K562 (cell line): ENCODE measurements around the gene SFMBT2. TPM values are rescaled to one million over a fixed set of nuclear protein-coding genes. Genes with fewer than 3 reads are reported as not detected.

Experiments used
- ATAC-seq: fragments of 200-7000 bp; cut with Tn5 transposase; 3 replicates; pipeline ENCODE4 v1.9.1; 2020; ENCODE audit warnings: moderate library complexity
- BruUV-seq: library from RNA; stranded (reverse); fragments of 400-500 nt; replicated peaks from 2 replicates; lab custom pipeline; 2021; lab: Mats Ljungman, UMichigan
- CTCF ChIA-PET: fragments of 300-600 bp; formaldehyde crosslinking; extraction: SDS; loops from one replicate; lab custom pipeline; 2021; ENCODE audit warnings: low intra/inter-chr PET ratio; lab: Yijun Ruan, JAX
- POLR2A ChIA-PET: fragments of 300-600, 350-650 bp; sonication (Branson Sonifier 250); formaldehyde crosslinking; extraction: SDS; loops from one replicate; lab custom pipeline; 2021; ENCODE audit warnings: antibody characterized with exemption, inconsistent platforms; lab: Yijun Ruan, JAX
- DNase-seq, 4 experiments: peaks; one replicate each; pipeline versions ENCODE4 v3.0.0 to v3.0.0-alpha.2; 2011 to 2018; ENCODE audit warnings: low spot score in 3 of 4, mixed read lengths in 3 of 4; ENCODE audit errors: extremely low read depth in 1 of 4
- FAIRE-seq: peaks from 2 replicates; lab custom pipeline; 2011; peaks lifted over from hg19 to GRCh38; lab: Jason Lieb, UNC
- H2AFZ ChIP-seq: 2 replicates; pipeline ENCODE4 v1.6.0; 2011; ENCODE audit warnings: low read depth, low read length, control low read depth, inconsistent platforms
- H3K27ac ChIP-seq: fragments of 200-600 bp; 3 replicates; pipeline ENCODE4 v1.8.0; 2011; ENCODE audit warnings: low read depth, mild to moderate bottlenecking, control low read depth, inconsistent platforms, low read length, moderate library complexity, mixed read lengths; ENCODE audit errors: extremely low read depth
- H3K27me3 ChIP-seq, 2 experiments: fragments of 300-600 bp in 1 of 2; 2 replicates in 1 of 2; 3 replicates in 1 of 2; pipeline versions ENCODE4 v1.6.0 to v1.8.0; 2011; ENCODE audit warnings: inconsistent platforms in 2 of 2, low read length in 2 of 2, mild to moderate bottlenecking in 1 of 2, mixed read lengths in 1 of 2, moderate library complexity in 1 of 2; ENCODE audit not compliant: control insufficient read depth in 2 of 2, insufficient read depth in 2 of 2
- H3K36me3 ChIP-seq: fragments of 300-600 bp; 3 replicates; pipeline ENCODE4 v1.8.0; 2011; ENCODE audit warnings: mild to moderate bottlenecking, low read length, inconsistent platforms; ENCODE audit not compliant: control insufficient read depth, insufficient read depth
- H3K4me1 ChIP-seq, 2 experiments: fragments of 200-600 bp in 1 of 2; replicated peaks in 1 of 2; 2 replicates in 1 of 2; 3 replicates in 1 of 2; pipeline versions ENCODE4 v1.5.1 to v1.8.0; 2011; ENCODE audit warnings: inconsistent platforms in 2 of 2, low read length in 2 of 2, mild to moderate bottlenecking in 1 of 2, mixed read lengths in 1 of 2, moderate library complexity in 1 of 2; ENCODE audit not compliant: control insufficient read depth in 2 of 2, insufficient read depth in 2 of 2
- H3K4me2 ChIP-seq: 2 replicates; pipeline ENCODE4 v1.6.1; 2011; ENCODE audit warnings: low read length, control low read depth, inconsistent platforms, mixed read lengths; ENCODE audit not compliant: insufficient read depth
- H3K4me3 ChIP-seq: fragments of 200-600 bp; sonication (generic), shearing (Covaris generic); 2 replicates; pipeline ENCODE4 v1.5.1; 2016; ENCODE audit warnings: control low read depth, inconsistent platforms
- H3K79me2 ChIP-seq: fragments of 200-600 bp; 3 replicates; pipeline ENCODE4 v1.8.0; 2011; ENCODE audit warnings: low read length, inconsistent platforms; ENCODE audit not compliant: control insufficient read depth, insufficient read depth
- H3K9ac ChIP-seq, 2 experiments: 2 replicates each; pipeline versions ENCODE4 v1.6.0 to v1.6.1; 2011; ENCODE audit warnings: low read depth in 2 of 2, low read length in 2 of 2, control low read depth in 1 of 2, inconsistent platforms in 1 of 2, mild to moderate bottlenecking in 1 of 2, mixed read lengths in 1 of 2; ENCODE audit not compliant: insufficient read depth in 1 of 2
- H3K9me1 ChIP-seq: one replicate; pipeline ENCODE4 v1.6.0; 2011; ENCODE audit warnings: inconsistent platforms, mild to moderate bottlenecking, low read length, moderate library complexity; ENCODE audit not compliant: control insufficient read depth, insufficient read depth
- H3K9me3 ChIP-seq: replicated peaks from 2 replicates; pipeline ENCODE4 v1.5.1; 2011; ENCODE audit warnings: low read depth, low read length, inconsistent platforms; ENCODE audit not compliant: control insufficient read depth, insufficient read depth
- H4K20me1 ChIP-seq: replicated peaks from 2 replicates; pipeline ENCODE4 v1.6.1; 2011; ENCODE audit warnings: low read length, inconsistent platforms, mixed read lengths; ENCODE audit not compliant: control insufficient read depth, insufficient read depth
- ARID3A ChIP-seq: IDR thresholded peaks from 2 replicates; pipeline ENCODE4 v1.6.1; 2012; ENCODE audit warnings: low read depth, low read length, improper control_type of control experiment, borderline replicate concordance
- CEBPG ChIP-seq, 3 experiments: fragments of 200-800 bp in 1 of 3; sonication (Bioruptor generic) in 1 of 3; sonication (generic) in 1 of 3; formaldehyde crosslinking in 1 of 3; IDR thresholded peaks in 2 of 3; conservative IDR thresholded peaks in 1 of 3; 2 replicates each; pipeline versions ENCODE4 v1.6.1 to v1.8.0; 2016 to 2022; ENCODE audit warnings: missing compliant biosample characterization in 2 of 3, missing genetic modification characterization in 2 of 3, mild to moderate bottlenecking in 1 of 3, missing genetic modification reagents in 1 of 3
- FOXJ2 ChIP-seq: fragments of 200-800 bp; sonication (Bioruptor generic); IDR thresholded peaks from 2 replicates; pipeline ENCODE4 v1.6.1; 2016; ENCODE audit warnings: missing genetic modification characterization, missing compliant biosample characterization
- FUS ChIP-seq: fragments of 200-400 bp; formaldehyde crosslinking; optimal IDR thresholded peaks from 2 replicates; pipeline ENCODE3; 2017; ENCODE audit warnings: low read depth, low read length
- HMGN3 ChIP-seq: IDR thresholded peaks from 2 replicates; pipeline ENCODE4 v1.6.1; 2011; ENCODE audit warnings: borderline replicate concordance, low read depth, mild to moderate bottlenecking, mixed read lengths, low read length; ENCODE audit not compliant: insufficient read length; ENCODE audit errors: extremely low read depth
- HNRNPK ChIP-seq: fragments of 200-400 bp; formaldehyde crosslinking; IDR thresholded peaks from one replicate; pipeline ENCODE4 v1.6.1; 2018; ENCODE audit warnings: mild to moderate bottlenecking, low read depth, low read length; ENCODE audit not compliant: poor library complexity, severe bottlenecking
- MEIS2 ChIP-seq: fragments of 450-650 bp; IDR thresholded peaks from 2 replicates; pipeline ENCODE4 v1.6.1; 2014; ENCODE audit warnings: mild to moderate bottlenecking; ENCODE audit not compliant: partially characterized antibody
- NR2F6 ChIP-seq: fragments of 450-650 bp; formaldehyde crosslinking; IDR thresholded peaks from 2 replicates; pipeline ENCODE4 v1.4.0; 2020; ENCODE audit warnings: mild to moderate bottlenecking
- PML ChIP-seq: IDR thresholded peaks from 2 replicates; pipeline ENCODE4 v1.6.1; 2012; ENCODE audit warnings: low read length, inconsistent platforms
- ZNF274 ChIP-seq: IDR thresholded peaks from 2 replicates; pipeline ENCODE4 v1.6.1; 2011; ENCODE audit warnings: low read depth, mild to moderate bottlenecking, low read length, moderate library complexity, borderline replicate concordance
- WGBS: fragments of 100-300 bp; shearing (Covaris generic); methylation state at CpG from one replicate; pipeline ENCODE4 v1.1.6; 2016; ENCODE audit warnings: low coverage, mixed read lengths; ENCODE audit not compliant: insufficient coverage; ENCODE audit errors: missing lambda C conversion rate; 5-methylcytosine and 5-hydroxymethylcytosine counted together
- in situ Hi-C: fragments of 300-500 bp; cut with MboI; formaldehyde crosslinking; loops from 4 replicates; pipeline ENCODE4 v1.15.0; 2018; ENCODE audit warnings: inconsistent platforms, mixed read lengths
- intact Hi-C: fragments of 100-400 bp; cut with micrococcal nuclease; formaldehyde crosslinking; loops from 2 replicates; pipeline ENCODE4 v1.14.2; 2022
- polyA plus RNA-seq, 8 experiments: library from polyadenylated mRNA; depleted of rRNA in 4 of 8; stranded (reverse) in 5 of 8; unstranded in 3 of 8; fragments of >200 nt; fragmentation: Nextera tagmentation in 2 of 8; fragmentation: Illumina TruSeq in 1 of 8; extraction: Ambion mirVana in 2 of 8; extraction: Trizol in 1 of 8; gene quantifications; 2 replicates each; pipeline versions ENCODE4 v1.2.1 to v1.2.3, GENCODE V29; 2011 to 2014; ENCODE audit warnings: inconsistent platforms in 1 of 8, missing spikeins in 1 of 8
- total RNA-seq, 7 experiments: library from RNA; depleted of rRNA in 6 of 7; stranded (reverse); fragments of >200 nt in 6 of 7; fragmentation: Illumina TruSeq in 2 of 7; extraction: Trizol in 2 of 7; gene quantifications; 2 replicates each; pipeline versions ENCODE4 v1.2.1 to v1.2.3, GENCODE V29; 2011 to 2021; ENCODE audit warnings: low replicate concordance in 1 of 7

The SFMBT2 gene
- total and polyA plus RNA-seq, 9 of the 15 experiments (the other 6 are each of a cell fraction or from before 2014, with no cell fraction given) = 1.2 to 13.6 (median 7.6) TPM

GRCh38 chr10:7434378-7434777 is 23.5 kb upstream of the SFMBT2 start:
- Histone ChIP-seq H3K4me1 (no peaks in the 10 kb centered on the region; a peak in 1 of 5 replicates), H3K9me3 (no peaks in the 10 kb centered on the region), H3K36me3 (no peaks in the 10 kb centered on the region), H4K20me1 (no peaks in the 10 kb centered on the region), H3K79me2 (no peaks in the 10 kb centered on the region), H3K9ac (no peak overlapping the region), H3K27ac (no peak overlapping the region), H3K4me3 (no peak overlapping the region), H3K4me2 (no peak overlapping the region), H3K9me1 (no peaks in the 10 kb centered on the region), H2AFZ (no peak overlapping the region), H3K27me3 (peaks cover 41% of the 10 kb centered on the region in 2 experiments; a peak in 4 of 5 replicates)
- WGBS = 3% methylated on average over 5 of the region's 5 CpGs
- intact Hi-C loops = no loop called here
- BruUV-seq = no TSS peak
- in situ Hi-C loops = no loop called here
- no peak for DNase-seq
- ATAC-seq = no peak
- POLR2A ChIA-PET = no interaction called here
- FAIRE-seq = no peak
- CTCF ChIA-PET = no interaction called here
- no peak for TF ChIP-seq MEIS2
- no peak for TF ChIP-seq PML
- no peak for TF ChIP-seq HNRNPK
- TF ChIP-seq HMGN3 = no peak
- no peak for TF ChIP-seq ZNF274
- TF ChIP-seq FOXJ2 (tag) = no peak
- no peak for TF ChIP-seq NR2F6
- TF ChIP-seq CEBPG (CRISPR knock-in tag; IDR thresholded peaks at IDR 0.05) = no peak
- no peak for TF ChIP-seq CEBPG (tag; conservative IDR thresholded peaks at IDR 0.05 in 1 of 2, IDR thresholded peaks at IDR 0.05 in 1 of 2)
- TF ChIP-seq FUS = no peak
- TF ChIP-seq ARID3A = no peak
